ENCODE measurements around the gene EXOSC3. TPM values are rescaled to one million over a fixed set of nuclear protein-coding genes. Genes with fewer than 3 reads are reported as not detected.
A peak's percentile ranks its signal among the peaks of the same experiment; 100 is the strongest.
"Not testable (repeated sequence)": the region's sequence is repeated elsewhere in the genome, so short reads cannot be mapped to it uniquely, and the experiment has no call there.

The EXOSC3 gene
- total RNA-seq (10 to 100 TPM; 38.7 to 44.6 (median 41.3) TPM), polyA plus RNA-seq (10 to 100 TPM; 13.8 to 40.7 (median 29.1) TPM)

DNA sequence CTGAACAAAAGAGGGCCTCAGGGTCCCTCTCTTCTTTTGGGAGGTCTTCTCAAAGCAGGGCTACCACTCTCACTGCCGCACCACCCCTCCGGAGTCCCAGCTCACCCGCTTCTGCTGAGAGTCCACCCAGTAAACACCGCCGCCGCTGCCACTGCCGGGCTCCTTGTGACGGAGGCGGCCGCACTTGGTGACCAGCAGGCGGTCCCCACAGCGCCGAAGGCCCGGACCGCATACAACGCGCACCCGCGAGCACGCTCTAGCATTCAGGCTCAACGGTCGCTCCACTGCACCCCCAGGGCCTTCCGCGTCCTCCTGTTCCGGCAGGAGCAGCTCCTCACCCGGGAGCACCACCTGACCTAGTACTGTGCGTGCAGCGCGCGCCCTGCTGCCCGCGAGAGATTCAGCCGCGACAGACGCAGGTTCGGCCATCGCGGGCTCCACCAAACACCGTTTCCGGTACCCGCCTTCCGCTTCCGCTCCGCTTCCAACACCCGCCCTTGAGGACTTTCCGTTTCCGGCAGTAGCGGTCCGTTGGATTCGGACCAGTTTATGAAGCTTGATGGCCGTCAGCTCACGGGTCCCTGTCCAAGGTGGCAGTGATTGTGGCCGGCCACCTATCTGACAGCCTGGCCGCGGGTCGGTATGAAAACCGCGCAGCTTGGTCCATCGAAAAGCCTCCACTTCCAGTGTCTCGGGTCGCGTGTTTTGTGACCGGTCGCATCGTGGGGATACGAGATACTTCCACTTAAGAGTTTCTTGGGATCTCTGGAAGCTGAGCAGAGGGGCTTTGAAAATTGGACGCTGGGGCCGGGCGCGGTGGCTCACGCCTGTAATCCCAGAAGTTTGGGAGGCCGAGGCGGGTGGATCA lies at the start of gene EXOSC3:
TSS of gene EXOSC3 (minus strand) at position 449 of the 868 bp plus-strand sequence. CDS start at position 429, 20 bp downstream.
- Histone ChIP-seq H3K27me3 (peaks cover 0 to 5% (median 4%) of the 10 kb centered on the region in 3 donors), H3K27ac (peak within 1 kb of the TSS; percentile 85 to 89 (median 86)), H3K9me3 (no peaks in the 10 kb centered on the region), H3K36me3 (peaks cover 5 to 39% (median 18%) of the 10 kb centered on the region in 4 donors), H3K4me3 (peak within 1 kb of the TSS; percentile 84 to 92 (median 86)), H3K4me1 (peaks cover 0 to 19% (median 14%) of the 10 kb centered on the region in 4 donors)
- peak; percentile 93 for DNase-seq
- TF ChIP-seq POLR2A (IDR thresholded peaks at IDR 0.05) (peak; percentile 61 to 63), EP300 (IDR thresholded peaks at IDR 0.05) (no peak), POLR2AphosphoS5 (IDR thresholded peaks at IDR 0.05) (peak; percentile 71 to 90 (median 83))
- TF ChIP-seq, protein P1, sequence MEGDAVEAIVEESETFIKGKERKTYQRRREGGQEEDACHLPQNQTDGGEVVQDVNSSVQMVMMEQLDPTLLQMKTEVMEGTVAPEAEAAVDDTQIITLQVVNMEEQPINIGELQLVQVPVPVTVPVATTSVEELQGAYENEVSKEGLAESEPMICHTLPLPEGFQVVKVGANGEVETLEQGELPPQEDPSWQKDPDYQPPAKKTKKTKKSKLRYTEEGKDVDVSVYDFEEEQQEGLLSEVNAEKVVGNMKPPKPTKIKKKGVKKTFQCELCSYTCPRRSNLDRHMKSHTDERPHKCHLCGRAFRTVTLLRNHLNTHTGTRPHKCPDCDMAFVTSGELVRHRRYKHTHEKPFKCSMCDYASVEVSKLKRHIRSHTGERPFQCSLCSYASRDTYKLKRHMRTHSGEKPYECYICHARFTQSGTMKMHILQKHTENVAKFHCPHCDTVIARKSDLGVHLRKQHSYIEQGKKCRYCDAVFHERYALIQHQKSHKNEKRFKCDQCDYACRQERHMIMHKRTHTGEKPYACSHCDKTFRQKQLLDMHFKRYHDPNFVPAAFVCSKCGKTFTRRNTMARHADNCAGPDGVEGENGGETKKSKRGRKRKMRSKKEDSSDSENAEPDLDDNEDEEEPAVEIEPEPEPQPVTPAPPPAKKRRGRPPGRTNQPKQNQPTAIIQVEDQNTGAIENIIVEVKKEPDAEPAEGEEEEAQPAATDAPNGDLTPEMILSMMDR (IDR thresholded peaks at IDR 0.05), result peak in 1 of 4 experiments; percentile 15
- intact Hi-C loops (cut with DNase I), result loop anchor here (1.0 to 10.0 kb wide), 3 partner anchors 15 to 300 kb away; partner anchors contain the start of genes DCAF10 and POLR1E
- whole genome bisulfite sequencing, 2 donors, result 0 to 1% methylated on average over 73 of the region's 73 CpGs

DNA sequence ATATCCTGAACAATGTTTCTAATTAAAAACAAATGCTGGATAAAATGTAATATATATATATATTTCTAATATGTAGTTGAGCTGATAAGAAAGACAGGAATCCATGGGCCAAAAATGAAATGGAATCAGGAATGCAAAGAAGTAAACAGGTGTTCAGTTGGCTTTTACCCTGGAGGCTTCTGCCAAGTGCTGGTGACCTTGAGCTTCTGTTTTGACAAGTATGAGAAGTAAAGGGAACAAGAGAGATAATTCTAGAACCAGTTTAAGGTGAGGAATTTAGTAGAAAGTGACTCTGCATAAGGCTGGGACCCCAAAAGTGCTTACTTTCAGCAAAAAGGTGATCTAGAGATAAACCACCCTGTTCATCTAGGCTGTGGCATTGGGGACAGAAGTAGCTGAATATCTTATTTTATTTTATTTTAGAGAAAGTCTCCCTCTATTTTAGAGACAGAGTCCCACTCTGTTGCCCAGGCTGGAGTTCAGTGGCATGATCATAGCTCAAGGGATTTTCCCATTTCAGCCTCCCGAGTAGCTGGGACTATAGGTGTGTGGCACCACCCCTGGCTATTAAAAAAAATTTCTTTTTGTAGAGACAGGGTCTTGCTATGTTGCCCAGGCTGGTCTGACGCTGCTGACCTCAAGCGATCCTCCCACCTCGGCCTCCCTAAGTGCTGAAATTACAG lies 42.8 kb upstream of the EXOSC3 start:
- WGBS, 2 donors, result 92 to 95% methylated on average over 4 of the region's 4 CpGs
- DNase-seq, result no peak
- TF ChIP-seq POLR2A (IDR thresholded peaks at IDR 0.05) (no peak), EP300 (IDR thresholded peaks at IDR 0.05) (no peak), POLR2AphosphoS5 (IDR thresholded peaks at IDR 0.05) (no peak)
- TF ChIP-seq, protein P1 (IDR thresholded peaks at IDR 0.05), result no peak
- Histone ChIP-seq H3K4me1 (no peaks in the 10 kb centered on the region), H3K36me3 (peaks cover 0 to 38% (median 0%) of the 10 kb centered on the region in 4 donors), H3K9me3 (no peaks in the 10 kb centered on the region), H3K27ac (no peak overlapping the region), H3K27me3 (no peaks in the 10 kb centered on the region), H3K4me3 (no peak overlapping the region)
- intact Hi-C loops (cut with DNase I), result no loop called here

DNA sequence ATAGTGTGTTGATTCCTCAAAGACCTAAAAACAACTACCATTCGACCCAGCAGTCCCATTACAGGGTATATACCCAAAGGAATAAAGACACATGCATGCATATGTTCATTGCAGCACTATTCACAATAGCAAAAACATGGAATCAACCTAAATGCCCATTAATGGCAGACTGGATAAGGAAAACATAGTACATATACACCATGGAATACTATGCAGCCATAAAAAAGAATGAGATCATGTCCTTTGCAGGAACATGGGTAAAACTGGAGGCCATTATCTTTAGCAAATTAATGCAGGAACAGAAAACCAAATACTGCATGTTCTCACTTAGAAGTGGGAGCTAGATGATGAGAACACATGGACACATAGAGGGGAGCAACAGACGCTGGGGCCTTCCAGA lies 40.3 kb upstream of the EXOSC3 start:
- H3K9me3 ChIP-seq; H3K27me3 ChIP-seq; H3K27ac ChIP-seq; H3K4me3 ChIP-seq; intact Hi-C loops (cut with DNase I); DNase-seq; H3K4me1 ChIP-seq: not testable (repeated sequence)
- peaks cover 0 to 47% (median 3%) of the 10 kb centered on the region in 4 donors for H3K36me3 ChIP-seq
- 90 to 98% methylated on average over 2 of the region's 2 CpGs for WGBS, 2 donors

DNA sequence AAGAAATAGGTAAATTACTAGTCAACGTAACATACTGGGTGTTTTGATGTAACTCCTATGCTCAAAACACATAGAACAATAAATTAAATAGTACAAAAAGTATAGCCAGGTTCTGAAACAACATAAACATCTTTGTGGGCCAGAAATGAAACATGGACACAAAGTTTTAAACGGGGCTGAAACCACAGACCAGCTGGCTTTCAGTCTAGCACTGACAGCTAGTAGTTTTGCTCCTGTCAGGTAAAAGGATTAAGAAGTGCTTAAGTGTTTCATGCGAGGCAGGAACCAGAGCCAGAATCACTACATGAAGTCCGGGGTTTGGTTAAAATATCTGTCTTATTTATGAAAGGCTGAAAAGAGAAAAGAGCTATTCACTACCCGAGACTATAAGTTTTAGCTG lies 35.3 kb upstream of the EXOSC3 start:
- no peak for TF ChIP-seq POLR2AphosphoS5 (IDR thresholded peaks at IDR 0.05)
- TF ChIP-seq, protein P1 (IDR thresholded peaks at IDR 0.05), result no peak
- no peak for TF ChIP-seq POLR2A (IDR thresholded peaks at IDR 0.05)
- no peak for TF ChIP-seq EP300 (IDR thresholded peaks at IDR 0.05)
- Histone ChIP-seq H3K4me3 (no peak overlapping the region), H3K27ac (no peak overlapping the region), H3K36me3 (peaks cover 0 to 31% (median 3%) of the 10 kb centered on the region in 4 donors), H3K4me1 (no peaks in the 10 kb centered on the region), H3K27me3 (no peaks in the 10 kb centered on the region), H3K9me3 (no peaks in the 10 kb centered on the region)
- no peak for DNase-seq
- 88 to 90% methylated on average over 5 of the region's 5 CpGs for WGBS, 2 donors
- intact Hi-C loops (cut with DNase I), result no loop called here

DNA sequence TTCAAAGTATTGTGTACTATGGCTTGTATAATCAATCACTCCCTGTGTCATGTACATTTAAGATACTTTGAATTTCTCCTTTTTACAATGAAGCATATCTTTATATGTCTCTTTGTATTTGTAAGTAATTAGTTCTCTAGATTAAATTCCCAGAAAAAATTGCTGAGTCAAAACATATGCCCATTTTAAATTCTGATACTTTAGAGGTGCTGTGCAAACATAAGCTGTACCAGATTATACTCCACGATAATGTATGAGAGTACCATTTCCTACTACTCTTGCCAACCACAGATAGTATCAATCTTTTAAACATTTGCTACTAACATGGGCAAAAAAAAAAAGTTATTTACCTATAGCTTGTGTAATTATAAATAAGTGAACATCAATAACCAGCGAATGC lies 34.0 kb upstream of the EXOSC3 start:
- 76 to 87% methylated on average over 2 of the region's 2 CpGs for WGBS, 2 donors
- TF ChIP-seq EP300 (IDR thresholded peaks at IDR 0.05) (no peak), POLR2AphosphoS5 (IDR thresholded peaks at IDR 0.05) (no peak), POLR2A (IDR thresholded peaks at IDR 0.05) (no peak)
- TF ChIP-seq, protein P1 (IDR thresholded peaks at IDR 0.05), result no peak
- H3K4me3 ChIP-seq, result no peak overlapping the region
- DNase-seq, result no peak
- intact Hi-C loops (cut with DNase I), result no loop called here
- H3K9me3 ChIP-seq, result no peaks in the 10 kb centered on the region
- H3K4me1 ChIP-seq, result no peaks in the 10 kb centered on the region
- H3K27me3 ChIP-seq, result no peaks in the 10 kb centered on the region
- peaks cover 0 to 26% (median 3%) of the 10 kb centered on the region in 4 donors for H3K36me3 ChIP-seq
- no peak overlapping the region for H3K27ac ChIP-seq
